Astrocyte (in vitro differentiated cells and primary cell): ENCODE data around the gene CASP3.

ENCODE experiments used
- CTCF ChIP-seq: IDR thresholded peaks from 2 replicates; pipeline ENCODE4 v1.5.1; 2011; ENCODE audit warnings: low read depth, mild to moderate bottlenecking, inconsistent platforms, low read length, moderate library complexity; ENCODE audit not compliant: insufficient read depth
- EZH2 ChIP-seq: IDR thresholded peaks from 2 replicates; pipeline ENCODE4 v1.6.1; 2012; ENCODE audit warnings: mild to moderate bottlenecking, low read length, inconsistent platforms; ENCODE audit not compliant: insufficient read depth

GRCh38 chr4:184598753-184599491 lies 50.3 kb downstream of the CASP3 start:
- no peak for TF ChIP-seq CTCF
- TF ChIP-seq EZH2 = no peak
